GM12878 (cell line): ENCODE results near the gene TAF11L6. TPM values are rescaled to one million over a fixed set of nuclear protein-coding genes. Genes with fewer than 3 reads are reported as not detected.
"Not testable (repeated sequence)": the region's sequence is repeated elsewhere in the genome, so short reads cannot be mapped to it uniquely, and the experiment has no call there.

ENCODE experiments used
- ATAC-seq: fragments of 200-7000 bp; cut with Tn5 transposase; 3 replicates; pipeline ENCODE4 v1.9.1; 2020; ENCODE audit warnings: mild to moderate bottlenecking, moderate library complexity
- BruUV-seq: library from RNA; stranded (reverse); fragments of 400-500 nt; replicated peaks from 2 replicates; lab custom pipeline; 2021; lab: Mats Ljungman, UMichigan
- CTCF ChIA-PET: fragments of 300-600 bp; sonication (Branson Sonifier 250); formaldehyde crosslinking; extraction: SDS; loops from one replicate; lab custom pipeline; 2021; ENCODE audit warnings: inconsistent platforms; lab: Yijun Ruan, JAX
- POLR2A ChIA-PET: fragments of 350-600 bp; formaldehyde crosslinking; extraction: SDS; loops from one replicate; lab custom pipeline; 2021; ENCODE audit warnings: inconsistent platforms; lab: Charles Lee
- RAD21 ChIA-PET: fragments of 300-600 bp; sonication (Branson Sonifier 250); formaldehyde crosslinking; loops from one replicate; lab custom pipeline; 2023; ENCODE audit warnings: antibody characterized with exemption; ENCODE audit not compliant: unreplicated experiment; lab: Charles Lee
- SMC1A ChIA-PET: fragments of 300-600 bp; sonication (Branson Sonifier 250); formaldehyde crosslinking; loops from one replicate; lab custom pipeline; 2023; ENCODE audit not compliant: unreplicated experiment, uncharacterized antibody; lab: Charles Lee
- DNase-seq: peaks from one replicate; pipeline ENCODE4 v3.0.0-alpha.2; 2011; ENCODE audit warnings: low read depth, low spot score
- FAIRE-seq: peaks from 3 replicates; lab custom pipeline; 2011; peaks lifted over from hg19 to GRCh38; lab: Jason Lieb, UNC
- H2AFZ ChIP-seq: 2 replicates; pipeline ENCODE4 v1.6.0; 2011; ENCODE audit warnings: low read depth, low read length, control low read depth; ENCODE audit not compliant: control insufficient read depth
- H3K27ac ChIP-seq: 2 replicates; pipeline ENCODE4 v1.5.1; 2011; ENCODE audit warnings: control low read depth; ENCODE audit not compliant: control insufficient read depth, insufficient read depth
- H3K27me3 ChIP-seq, 2 experiments: replicated peaks in 1 of 2; 2 replicates each; pipeline versions ENCODE4 v1.6.0 to v1.6.1; 2011; ENCODE audit warnings: low read length in 1 of 2; ENCODE audit not compliant: control insufficient read depth in 2 of 2, insufficient read depth in 2 of 2
- H3K36me3 ChIP-seq, 2 experiments: 2 replicates each; pipeline ENCODE4 v1.5.1; 2011; ENCODE audit warnings: low read length in 1 of 2; ENCODE audit not compliant: control insufficient read depth in 2 of 2, insufficient read depth in 2 of 2
- H3K4me1 ChIP-seq: 2 replicates; pipeline ENCODE4 v1.6.1; 2011; ENCODE audit warnings: mild to moderate bottlenecking, low read length, moderate library complexity, mixed read lengths; ENCODE audit not compliant: control insufficient read depth, insufficient read depth
- H3K4me2 ChIP-seq: 2 replicates; pipeline ENCODE4 v1.6.0; 2011; ENCODE audit warnings: control low read depth; ENCODE audit not compliant: control insufficient read depth, insufficient read depth
- H3K4me3 ChIP-seq: fragments of 200-600 bp; sonication (generic); 2 replicates; pipeline ENCODE4 v1.5.1; 2016
- H3K79me2 ChIP-seq: 2 replicates; pipeline ENCODE4 v1.6.0; 2011; ENCODE audit warnings: low read length; ENCODE audit not compliant: control insufficient read depth, insufficient read depth
- H3K9ac ChIP-seq: 2 replicates; pipeline ENCODE4 v1.8.0; 2011; ENCODE audit warnings: low read length, control low read depth, mixed read lengths; ENCODE audit not compliant: control insufficient read depth, insufficient read depth
- H3K9me3 ChIP-seq: replicated peaks from 3 replicates; pipeline ENCODE4 v1.5.1; 2011; ENCODE audit warnings: mild to moderate bottlenecking, low read length; ENCODE audit not compliant: control insufficient read depth, insufficient read depth
- H4K20me1 ChIP-seq: 2 replicates; pipeline ENCODE4 v1.6.0; 2011; ENCODE audit not compliant: control insufficient read depth, insufficient read depth
- BHLHE40 ChIP-seq, 2 experiments: fragments of 450-650 bp in 1 of 2; IDR thresholded peaks; 2 replicates each; pipeline ENCODE4 v1.6.1; 2011 to 2017; ENCODE audit warnings: low read depth in 2 of 2, borderline replicate concordance in 1 of 2, improper control_type of control experiment in 1 of 2, low read length in 1 of 2, mild to moderate bottlenecking in 1 of 2
- HDAC2 ChIP-seq: fragments of 200-600 bp; sonication (generic); IDR thresholded peaks from 2 replicates; pipeline ENCODE4 v1.6.1; 2017
- NFYA ChIP-seq: IDR thresholded peaks from 2 replicates; pipeline ENCODE4 v1.6.1; 2011; ENCODE audit warnings: low read depth, mild to moderate bottlenecking, low read length, improper control_type of control experiment, borderline replicate concordance
- PKNOX1 ChIP-seq: fragments of 450-650 bp; IDR thresholded peaks from 2 replicates; pipeline ENCODE4 v1.6.1; 2016; ENCODE audit warnings: mild to moderate bottlenecking
- RFX5 ChIP-seq: IDR thresholded peaks from 2 replicates; pipeline ENCODE4 v1.6.1; 2011; ENCODE audit warnings: low read depth, low read length, improper control_type of control experiment
- SIX5 ChIP-seq: IDR thresholded peaks from 2 replicates; pipeline ENCODE4 v1.6.1; 2011; ENCODE audit warnings: mild to moderate bottlenecking, low read depth, low read length, moderate library complexity; ENCODE audit not compliant: severe bottlenecking
- WGBS: methylation state at CpG from one replicate; pipeline ENCODE4 v1.1.6; 2016; ENCODE audit warnings: low lambda C conversion rate; ENCODE audit not compliant: insufficient replicate concordance, insufficient coverage; ENCODE audit errors: missing lambda C conversion rate; 5-methylcytosine and 5-hydroxymethylcytosine counted together
- in situ Hi-C: fragments of 300-500 bp; cut with MboI; formaldehyde crosslinking; loops from 9 replicates; pipeline ENCODE4 v1.14.3; 2018; ENCODE audit warnings: mixed read lengths
- intact Hi-C: fragments of 100-400 bp; cut with micrococcal nuclease; formaldehyde crosslinking; loops from one replicate; pipeline ENCODE4 v1.14.2; 2022; ENCODE audit not compliant: unreplicated experiment
- polyA plus RNA-seq, 11 experiments: library from polyadenylated mRNA; depleted of rRNA in 4 of 11; unstranded in 6 of 11; stranded (reverse) in 5 of 11; fragments of >200 nt; fragmentation: Nextera tagmentation in 4 of 11; fragmentation: Illumina TruSeq in 1 of 11; extraction: Ambion mirVana in 4 of 11; extraction: Trizol in 1 of 11; gene quantifications; 1 replicate in 1 of 11; 2 replicates in 10 of 11; pipeline versions ENCODE4 v1.2.1 to v1.2.3, GENCODE V29; 2011 to 2016; ENCODE audit warnings: inconsistent platforms in 2 of 11, missing spikeins in 2 of 11, low read depth in 1 of 11
- total RNA-seq, 4 experiments: library from RNA; depleted of rRNA in 3 of 4; stranded (reverse); fragments of >200 nt in 3 of 4; fragmentation: Illumina TruSeq in 1 of 4; extraction: Trizol in 1 of 4; gene quantifications; 2 replicates each; pipeline versions ENCODE4 v1.2.1 to v1.2.3, GENCODE V29; 2013 to 2021

The TAF11L6 gene
- total and polyA plus RNA-seq, 10 of the 15 experiments (the other 5 are each of a cell fraction or from before 2014, with no cell fraction given): not detected

GRCh38 chr5:17511775-17512325 lies 16.6 kb upstream of the TAF11L6 start (continued):
- TF ChIP-seq PKNOX1: no peak
- TF ChIP-seq HDAC2: no peak
- no peak for TF ChIP-seq BHLHE40 (IDR thresholded peaks at IDR 0.05; ENCODE audit: borderline replicate concordance in 1 of 2, low read depth in 2 of 2, low read length in 1 of 2)
- TF ChIP-seq RFX5: no peak
- no peak for TF ChIP-seq NFYA
- no peak for TF ChIP-seq SIX5

- H3K4me3 ChIP-seq, H4K20me1 ChIP-seq, CTCF ChIA-PET, intact Hi-C loops, H3K4me1 ChIP-seq, FAIRE-seq, RAD21 ChIA-PET, BruUV-seq, H3K9me3 ChIP-seq, H3K27ac ChIP-seq, H2AFZ ChIP-seq, POLR2A ChIA-PET, H3K9ac ChIP-seq, H3K27me3 ChIP-seq, in situ Hi-C loops, SMC1A ChIA-PET, DNase-seq, ATAC-seq, H3K4me2 ChIP-seq, H3K36me3 ChIP-seq, H3K79me2 ChIP-seq: not testable (repeated sequence)
- WGBS: 36% methylated on average over 11 of the region's 12 CpGs
Measured at GRCh38 chr5:17517526-17517925, 10.9 kb upstream of the TAF11L6 start.

GRCh38 chr5:17518067-17518466 lies 10.4 kb upstream of the TAF11L6 start, which contains the start of gene TAF11L3:
TAF11L3 (plus strand) TSS chr5:17518367.
- H3K9me3 ChIP-seq, BruUV-seq, ATAC-seq, H3K27me3 ChIP-seq, H3K9ac ChIP-seq, H3K36me3 ChIP-seq, FAIRE-seq, intact Hi-C loops, H3K79me2 ChIP-seq, POLR2A ChIA-PET, SMC1A ChIA-PET, DNase-seq, H3K4me2 ChIP-seq, in situ Hi-C loops, H3K27ac ChIP-seq, H3K4me1 ChIP-seq, CTCF ChIA-PET, RAD21 ChIA-PET, H4K20me1 ChIP-seq, H2AFZ ChIP-seq, H3K4me3 ChIP-seq: not testable (repeated sequence)
- no CpG with 5 or more reads among the region's 15 CpGs for WGBS

- SMC1A ChIA-PET, CTCF ChIA-PET, H3K79me2 ChIP-seq, H3K36me3 ChIP-seq, H3K27ac ChIP-seq, H4K20me1 ChIP-seq, in situ Hi-C loops, DNase-seq, H3K9ac ChIP-seq, H2AFZ ChIP-seq, FAIRE-seq, H3K27me3 ChIP-seq, intact Hi-C loops, H3K4me3 ChIP-seq, BruUV-seq, H3K9me3 ChIP-seq, ATAC-seq, H3K4me1 ChIP-seq, H3K4me2 ChIP-seq, RAD21 ChIA-PET, POLR2A ChIA-PET: not testable (repeated sequence)
- 56% methylated on average over 8 of the region's 14 CpGs for WGBS
Measured at GRCh38 chr5:17519508-17519907, 9.0 kb upstream of the TAF11L6 start.
